ENCODE results near the gene TRMT44.

The TRMT44 gene

GRCh38 chr4:8471211-8471875 lies 30.8 kb downstream of the TRMT44 start:
- Histone ChIP-seq H3K4me3 (ENCODE audit: low read depth in 1 of 2, low read length in 2 of 2) (no peak overlapping the region), H3K36me3 (ENCODE audit: insufficient read depth, low read length) (peaks cover 62% of the 10 kb centered on the region), H3K79me2 (ENCODE audit: insufficient read depth, low read length) (no peaks in the 10 kb centered on the region), H3K4me1 (ENCODE audit: insufficient read depth, low read length) (no peaks in the 10 kb centered on the region), H3K27ac (ENCODE audit: low read length) (no peak overlapping the region), H3K4me2 (ENCODE audit: insufficient read depth, low read length) (no peak overlapping the region), H2AFZ (ENCODE audit: low read depth, low read length) (no peak overlapping the region), H3K9ac (ENCODE audit: low read depth, low read length) (no peak overlapping the region), H4K20me1 (ENCODE audit: insufficient read depth, low read length) (peaks cover 9% of the 10 kb centered on the region), H3K27me3 (ENCODE audit: insufficient read depth, low read length, poor library complexity) (no peaks in the 10 kb centered on the region), H3K9me3 (ENCODE audit: insufficient read depth, low read length, severe bottlenecking) (no peaks in the 10 kb centered on the region)
- TF ChIP-seq EZH2 (IDR thresholded peaks at IDR 0.05; ENCODE audit: borderline replicate concordance, low read depth, low read length, severe bottlenecking) (no peak), CTCF (IDR thresholded peaks at IDR 0.05; ENCODE audit: borderline replicate concordance, extremely low read depth, low read length, poor library complexity, severe bottlenecking) (no peak)
- no peak for ATAC-seq (ENCODE audit: insufficient read depth, low read depth)
- no peak for DNase-seq

GRCh38 chr4:8472158-8472688 lies 31.6 kb downstream of the TRMT44 start:
- no peak overlapping the region for H2AFZ ChIP-seq (ENCODE audit: low read depth, low read length)
- H3K27ac ChIP-seq (ENCODE audit: low read length): no peak overlapping the region
- no peaks in the 10 kb centered on the region for H3K79me2 ChIP-seq (ENCODE audit: insufficient read depth, low read length)
- no peak overlapping the region for H3K4me2 ChIP-seq (ENCODE audit: insufficient read depth, low read length)
- no peak for TF ChIP-seq EZH2 (IDR thresholded peaks at IDR 0.05; ENCODE audit: borderline replicate concordance, low read depth, low read length, severe bottlenecking)
- no peak for TF ChIP-seq CTCF (IDR thresholded peaks at IDR 0.05; ENCODE audit: borderline replicate concordance, extremely low read depth, low read length, poor library complexity, severe bottlenecking)
- H3K27me3 ChIP-seq (ENCODE audit: insufficient read depth, low read length, poor library complexity): no peaks in the 10 kb centered on the region
- H3K4me3 ChIP-seq (ENCODE audit: low read depth in 1 of 2, low read length in 2 of 2): no peak overlapping the region
- H3K4me1 ChIP-seq (ENCODE audit: insufficient read depth, low read length): no peaks in the 10 kb centered on the region
- ATAC-seq (ENCODE audit: insufficient read depth, low read depth) (no peak), DNase-seq (no peak)
- peaks cover 9% of the 10 kb centered on the region for H4K20me1 ChIP-seq (ENCODE audit: insufficient read depth, low read length)
- no peak overlapping the region for H3K9ac ChIP-seq (ENCODE audit: low read depth, low read length)
- H3K36me3 ChIP-seq (ENCODE audit: insufficient read depth, low read length): peaks cover 61% of the 10 kb centered on the region
- no peaks in the 10 kb centered on the region for H3K9me3 ChIP-seq (ENCODE audit: insufficient read depth, low read length, severe bottlenecking)

- no peaks in the 10 kb centered on the region for H3K79me2 ChIP-seq (ENCODE audit: insufficient read depth, low read length)
- H4K20me1 ChIP-seq (ENCODE audit: insufficient read depth, low read length): peaks cover 9% of the 10 kb centered on the region
- no peak for TF ChIP-seq EZH2 (IDR thresholded peaks at IDR 0.05; ENCODE audit: borderline replicate concordance, low read depth, low read length, severe bottlenecking)
- TF ChIP-seq CTCF (IDR thresholded peaks at IDR 0.05; ENCODE audit: borderline replicate concordance, extremely low read depth, low read length, poor library complexity, severe bottlenecking): no peak
- H3K27me3 ChIP-seq (ENCODE audit: insufficient read depth, low read length, poor library complexity): no peaks in the 10 kb centered on the region
- ATAC-seq (ENCODE audit: insufficient read depth, low read depth) (no peak), DNase-seq (no peak)
- H3K9me3 ChIP-seq (ENCODE audit: insufficient read depth, low read length, severe bottlenecking): no peaks in the 10 kb centered on the region
- no peak overlapping the region for H3K27ac ChIP-seq (ENCODE audit: low read length)
- no peaks in the 10 kb centered on the region for H3K4me1 ChIP-seq (ENCODE audit: insufficient read depth, low read length)
- H3K9ac ChIP-seq (ENCODE audit: low read depth, low read length): no peak overlapping the region
- H3K36me3 ChIP-seq (ENCODE audit: insufficient read depth, low read length): peaks cover 58% of the 10 kb centered on the region
- H2AFZ ChIP-seq (ENCODE audit: low read depth, low read length): no peak overlapping the region
- no peak overlapping the region for H3K4me2 ChIP-seq (ENCODE audit: insufficient read depth, low read length)
- no peak overlapping the region for H3K4me3 ChIP-seq (ENCODE audit: low read depth in 1 of 2, low read length in 2 of 2)
Measured at GRCh38 chr4:8472689-8473197, 32.2 kb downstream of the TRMT44 start.
